GM23338 (cell line): ENCODE data around the gene SCNN1A.

Experiments used
- CTCF ChIP-seq, 2 experiments: fragments of 200-600 bp in 1 of 2; sonication (generic) in 1 of 2; conservative IDR thresholded peaks; 2 replicates each; pipeline versions ENCODE4 v1.5.1 to v1.6.1; 2016 to 2017; ENCODE audit warnings: antibody characterized with exemption in 2 of 2, low read depth in 2 of 2, mild to moderate bottlenecking in 2 of 2, moderate library complexity in 1 of 2
- EZH2 ChIP-seq: fragments of 200-600 bp; sonication (generic); IDR thresholded peaks from one replicate; pipeline ENCODE4 v1.8.0; 2017; ENCODE audit warnings: antibody characterized with exemption, mild to moderate bottlenecking, low read depth; ENCODE audit not compliant: unreplicated experiment
- POLR2AphosphoS5 ChIP-seq: IDR thresholded peaks from 2 replicates; pipeline ENCODE4 v1.6.1; 2016; ENCODE audit warnings: antibody characterized with exemption, low read depth
- STAT1 ChIP-seq: IDR thresholded peaks from one replicate; pipeline ENCODE4 v1.6.1; 2016; ENCODE audit warnings: antibody characterized with exemption; ENCODE audit not compliant: unreplicated experiment
- TF ChIP-seq, protein P1 (sequence below): IDR thresholded peaks from one replicate; pipeline ENCODE4 v1.6.1; 2018; ENCODE audit warnings: antibody characterized with exemption; ENCODE audit not compliant: unreplicated experiment

DNA sequence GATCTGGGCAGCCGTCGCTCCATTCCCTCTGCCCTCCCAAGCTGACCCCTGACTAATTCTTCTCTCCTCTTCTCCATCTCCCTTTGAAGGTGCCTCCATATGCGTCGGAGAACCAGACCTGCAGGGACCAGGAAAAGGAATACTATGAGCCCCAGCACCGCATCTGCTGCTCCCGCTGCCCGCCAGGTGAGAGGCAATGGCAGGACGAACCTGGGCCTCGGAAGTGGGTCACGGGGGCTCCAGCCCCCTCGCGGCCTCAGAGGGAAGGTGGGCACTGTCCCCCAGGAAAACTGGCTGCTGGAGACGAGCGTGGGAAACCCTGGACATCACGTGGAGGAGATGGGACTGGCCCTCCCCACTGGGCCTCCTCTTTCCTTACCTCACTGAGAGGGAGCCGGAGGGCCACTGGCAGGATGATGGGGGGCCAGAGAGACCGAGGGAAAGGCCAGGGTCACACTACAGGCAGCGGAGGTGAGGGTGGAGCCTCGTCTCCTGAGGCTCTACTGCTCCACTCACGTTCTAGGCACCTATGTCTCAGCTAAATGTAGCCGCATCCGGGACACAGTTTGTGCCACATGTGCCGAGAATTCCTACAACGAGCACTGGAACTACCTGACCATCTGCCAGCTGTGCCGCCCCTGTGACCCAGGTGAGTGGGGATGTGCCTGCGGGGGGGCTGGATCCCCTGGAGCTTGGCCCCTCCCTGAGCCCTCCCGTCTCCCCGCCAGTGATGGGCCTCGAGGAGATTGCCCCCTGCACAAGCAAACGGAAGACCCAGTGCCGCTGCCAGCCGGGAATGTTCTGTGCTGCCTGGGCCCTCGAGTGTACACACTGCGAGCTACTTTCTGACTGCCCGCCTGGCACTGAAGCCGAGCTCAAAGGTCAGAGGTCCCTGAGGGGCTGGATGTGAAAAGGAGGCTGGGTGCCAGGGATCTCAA is 9.4 kb upstream of the SCNN1A start:
- TF ChIP-seq CTCF (conservative IDR thresholded peaks at IDR 0.05; ENCODE audit: low read depth in 2 of 2) = no peak
- no peak for TF ChIP-seq EZH2
- TF ChIP-seq POLR2AphosphoS5 = no peak
- TF ChIP-seq, protein P1, sequence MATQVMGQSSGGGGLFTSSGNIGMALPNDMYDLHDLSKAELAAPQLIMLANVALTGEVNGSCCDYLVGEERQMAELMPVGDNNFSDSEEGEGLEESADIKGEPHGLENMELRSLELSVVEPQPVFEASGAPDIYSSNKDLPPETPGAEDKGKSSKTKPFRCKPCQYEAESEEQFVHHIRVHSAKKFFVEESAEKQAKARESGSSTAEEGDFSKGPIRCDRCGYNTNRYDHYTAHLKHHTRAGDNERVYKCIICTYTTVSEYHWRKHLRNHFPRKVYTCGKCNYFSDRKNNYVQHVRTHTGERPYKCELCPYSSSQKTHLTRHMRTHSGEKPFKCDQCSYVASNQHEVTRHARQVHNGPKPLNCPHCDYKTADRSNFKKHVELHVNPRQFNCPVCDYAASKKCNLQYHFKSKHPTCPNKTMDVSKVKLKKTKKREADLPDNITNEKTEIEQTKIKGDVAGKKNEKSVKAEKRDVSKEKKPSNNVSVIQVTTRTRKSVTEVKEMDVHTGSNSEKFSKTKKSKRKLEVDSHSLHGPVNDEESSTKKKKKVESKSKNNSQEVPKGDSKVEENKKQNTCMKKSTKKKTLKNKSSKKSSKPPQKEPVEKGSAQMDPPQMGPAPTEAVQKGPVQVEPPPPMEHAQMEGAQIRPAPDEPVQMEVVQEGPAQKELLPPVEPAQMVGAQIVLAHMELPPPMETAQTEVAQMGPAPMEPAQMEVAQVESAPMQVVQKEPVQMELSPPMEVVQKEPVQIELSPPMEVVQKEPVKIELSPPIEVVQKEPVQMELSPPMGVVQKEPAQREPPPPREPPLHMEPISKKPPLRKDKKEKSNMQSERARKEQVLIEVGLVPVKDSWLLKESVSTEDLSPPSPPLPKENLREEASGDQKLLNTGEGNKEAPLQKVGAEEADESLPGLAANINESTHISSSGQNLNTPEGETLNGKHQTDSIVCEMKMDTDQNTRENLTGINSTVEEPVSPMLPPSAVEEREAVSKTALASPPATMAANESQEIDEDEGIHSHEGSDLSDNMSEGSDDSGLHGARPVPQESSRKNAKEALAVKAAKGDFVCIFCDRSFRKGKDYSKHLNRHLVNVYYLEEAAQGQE = no peak
- no peak for TF ChIP-seq STAT1
